HUES64 (cell line): ENCODE results near the gene EVC2.

ENCODE experiments used
- H3K27ac ChIP-seq: 2 replicates; pipeline ENCODE4 v1.7.0; 2013; ENCODE audit warnings: low read depth, low read length, inconsistent platforms
- H3K27me3 ChIP-seq: 2 replicates; pipeline ENCODE4 v1.6.1; 2013; ENCODE audit warnings: mild to moderate bottlenecking, low read length; ENCODE audit not compliant: insufficient read depth
- H3K36me3 ChIP-seq: 2 replicates; pipeline ENCODE4 v1.6.1; 2013; ENCODE audit warnings: mild to moderate bottlenecking, low read length; ENCODE audit not compliant: insufficient read depth
- H3K4me1 ChIP-seq: 2 replicates; pipeline ENCODE4 v1.6.1; 2013; ENCODE audit warnings: mild to moderate bottlenecking, low read length, moderate library complexity; ENCODE audit not compliant: insufficient read depth
- H3K4me3 ChIP-seq: 2 replicates; pipeline ENCODE4 v1.5.1; 2013; ENCODE audit warnings: mild to moderate bottlenecking, low read length, moderate library complexity
- H3K9ac ChIP-seq: 2 replicates; pipeline ENCODE4 v1.6.1; 2013; ENCODE audit warnings: mild to moderate bottlenecking, low read depth, low read length
- H3K9me3 ChIP-seq: 2 replicates; pipeline ENCODE4 v1.6.1; 2013; ENCODE audit warnings: low read depth, low read length; ENCODE audit not compliant: insufficient read depth
- WGBS: fragments of 150-250, 120-280 bp; methylation state at CpG from one replicate; pipeline ENCODE4 v1.1.7; 2013; ENCODE audit warnings: missing lambda C conversion rate; 5-methylcytosine and 5-hydroxymethylcytosine counted together

The EVC2 gene

DNA sequence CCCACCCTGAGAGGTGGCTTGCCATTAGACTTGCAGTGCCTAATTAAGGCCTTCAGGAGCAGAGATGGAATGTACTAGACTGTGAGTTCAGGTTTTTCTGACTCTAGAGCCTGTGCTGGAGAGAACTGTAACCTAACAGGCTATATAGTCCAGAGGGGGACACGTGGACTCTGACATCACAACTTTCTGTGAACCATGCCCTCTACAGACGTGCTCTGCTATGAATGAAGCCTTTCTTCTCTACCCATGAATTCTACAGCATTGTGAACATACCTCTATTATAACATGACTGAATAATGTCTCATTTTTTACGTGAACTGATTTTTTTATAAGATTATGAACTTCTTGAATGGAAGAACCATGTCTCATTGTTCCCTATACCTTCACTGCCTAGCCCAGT, 68.8 kb downstream of the EVC2 start:
- no peak overlapping the region for H3K27ac ChIP-seq
- H3K27me3 ChIP-seq, result no peaks in the 10 kb centered on the region
- H3K4me1 ChIP-seq, result no peaks in the 10 kb centered on the region
- H3K36me3 ChIP-seq, result peaks cover 16% of the 10 kb centered on the region
- no peaks in the 10 kb centered on the region for H3K9me3 ChIP-seq
- H3K9ac ChIP-seq, result no peak overlapping the region
- no peak overlapping the region for H3K4me3 ChIP-seq
- WGBS, result 97% methylated on average over 2 of the region's 3 CpGs

DNA sequence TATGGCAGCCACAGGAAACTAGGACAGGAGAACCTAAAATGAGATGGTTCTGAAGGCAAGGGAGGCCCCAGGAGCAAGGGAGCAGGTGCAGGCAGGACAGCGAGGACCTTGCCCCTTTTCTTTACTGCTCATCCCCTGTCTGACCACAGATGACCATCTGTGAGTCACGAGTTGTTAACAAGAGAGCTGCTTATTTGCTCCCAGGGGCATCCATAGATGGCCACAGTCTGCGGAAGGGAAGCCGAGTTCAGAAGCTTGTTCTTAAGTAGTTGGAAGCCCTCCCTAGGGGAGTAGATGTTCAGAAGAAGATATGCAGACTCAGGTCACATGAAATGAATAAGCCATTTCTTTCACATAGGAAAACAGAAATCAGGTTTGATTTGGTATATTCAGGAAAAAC, 69.4 kb downstream of the EVC2 start:
- H3K9me3 ChIP-seq, result no peaks in the 10 kb centered on the region
- H3K4me3 ChIP-seq, result no peak overlapping the region
- no peaks in the 10 kb centered on the region for H3K4me1 ChIP-seq
- H3K36me3 ChIP-seq, result peaks cover 16% of the 10 kb centered on the region
- no peak overlapping the region for H3K9ac ChIP-seq
- no peak overlapping the region for H3K27ac ChIP-seq
- no peaks in the 10 kb centered on the region for H3K27me3 ChIP-seq
- 93% methylated on average over 4 of the region's 4 CpGs for WGBS

DNA sequence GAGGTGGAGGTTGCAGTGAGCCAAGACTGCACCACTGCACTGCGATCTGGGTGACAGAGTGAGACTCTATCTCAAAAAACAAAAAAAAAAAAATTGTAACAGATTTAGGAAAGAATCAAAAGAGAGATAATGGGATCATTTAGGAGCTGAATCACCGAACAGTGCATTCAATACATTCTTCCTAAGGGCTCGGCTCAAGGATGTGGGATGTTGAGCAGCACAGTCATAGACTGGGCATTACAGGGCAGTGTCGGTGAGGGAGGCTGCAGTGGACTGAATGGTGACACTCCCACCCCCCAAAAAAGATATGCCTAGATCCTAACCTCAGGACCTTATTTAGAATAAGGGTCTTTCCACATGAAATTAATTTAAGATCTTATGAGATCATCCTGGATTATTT, 70.0 kb downstream of the EVC2 start:
- Histone ChIP-seq H3K9ac (no peak overlapping the region), H3K4me1 (no peaks in the 10 kb centered on the region), H3K27me3 (no peaks in the 10 kb centered on the region), H3K27ac (no peak overlapping the region), H3K36me3 (peaks cover 19% of the 10 kb centered on the region), H3K4me3 (no peak overlapping the region), H3K9me3 (no peaks in the 10 kb centered on the region)
- WGBS, result 97% methylated on average over 3 of the region's 4 CpGs

- H3K36me3 ChIP-seq, result peaks cover 19% of the 10 kb centered on the region
- no peak overlapping the region for H3K9ac ChIP-seq
- no peak overlapping the region for H3K27ac ChIP-seq
- H3K9me3 ChIP-seq, result no peaks in the 10 kb centered on the region
- H3K4me3 ChIP-seq, result no peak overlapping the region
- H3K4me1 ChIP-seq, result no peaks in the 10 kb centered on the region
- 71% methylated on average over 12 of the region's 13 CpGs for WGBS
- H3K27me3 ChIP-seq, result no peaks in the 10 kb centered on the region
Observed at GRCh38 chr4:5636766-5637670, 71.3 kb downstream of the EVC2 start.

- Histone ChIP-seq H3K27ac (no peak overlapping the region), H3K9ac (no peak overlapping the region)
- WGBS, result 97% methylated on average over 6 of the region's 7 CpGs
Observed at GRCh38 chr4:5635826-5636195, 72.5 kb downstream of the EVC2 start.

GRCh38 chr4:5632571-5632970, 75.8 kb downstream of the EVC2 start:
- H3K4me1 ChIP-seq, result no peaks in the 10 kb centered on the region
- no peaks in the 10 kb centered on the region for H3K9me3 ChIP-seq
- peaks cover 18% of the 10 kb centered on the region for H3K36me3 ChIP-seq
- H3K9ac ChIP-seq, result no peak overlapping the region
- H3K27me3 ChIP-seq, result no peaks in the 10 kb centered on the region
- H3K27ac ChIP-seq, result peak overlapping the region; percentile 28; the same call in 1 of the 2 replicates
- WGBS, result 100% methylated on average over 1 of the region's 2 CpGs
- no peak overlapping the region for H3K4me3 ChIP-seq

More at GRCh38 chr4:5635826-5636195, 72.5 kb downstream of the EVC2 start:
- Histone ChIP-seq H3K27me3 (no peaks in the 10 kb centered on the region), H3K9me3 (no peaks in the 10 kb centered on the region), H3K4me3 (no peak overlapping the region), H3K36me3 (peaks cover 19% of the 10 kb centered on the region), H3K4me1 (no peaks in the 10 kb centered on the region)

GRCh38 chr4:5632066-5632440, 76.3 kb downstream of the EVC2 start:
- no peaks in the 10 kb centered on the region for H3K9me3 ChIP-seq
- H3K4me1 ChIP-seq, result no peaks in the 10 kb centered on the region
- H3K27me3 ChIP-seq, result no peaks in the 10 kb centered on the region
- H3K4me3 ChIP-seq, result no peak overlapping the region
- no peak overlapping the region for H3K27ac ChIP-seq
- WGBS, result 99% methylated on average over 3 of the region's 3 CpGs
- no peak overlapping the region for H3K9ac ChIP-seq
- H3K36me3 ChIP-seq, result peaks cover 23% of the 10 kb centered on the region

DNA sequence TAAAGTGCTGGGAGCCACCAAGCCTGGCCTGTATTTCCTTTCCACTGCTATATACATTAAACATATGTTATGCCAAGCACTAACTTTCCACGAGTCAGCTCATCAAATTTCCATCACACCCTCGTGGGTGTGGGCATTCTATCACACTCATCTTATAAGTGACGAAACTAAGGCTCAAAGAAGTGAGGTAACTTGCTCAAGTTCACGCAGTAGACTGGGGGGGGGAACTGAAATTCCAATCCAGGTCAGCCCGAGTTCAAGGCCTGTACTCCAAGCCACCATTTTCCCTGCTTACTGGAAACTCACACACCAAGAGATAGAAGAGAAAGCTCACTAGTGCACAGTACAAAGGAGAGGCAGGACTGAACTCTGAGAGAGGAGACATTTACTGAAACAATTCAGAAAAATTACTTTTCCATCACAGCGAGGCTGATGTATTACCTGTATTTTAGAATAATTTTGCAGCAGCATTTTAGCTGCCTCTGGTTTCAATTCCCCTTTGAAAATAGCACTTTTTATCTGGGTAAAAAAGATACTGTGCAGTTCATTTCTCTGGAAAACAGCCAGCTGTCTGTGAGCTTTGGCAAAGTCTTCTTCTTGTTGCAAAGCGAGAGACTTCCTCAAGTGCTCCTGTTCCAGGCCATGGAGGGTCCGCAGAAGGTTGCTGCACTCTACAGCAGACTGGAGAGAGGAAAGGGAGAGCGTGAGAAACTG, 76.8 kb downstream of the EVC2 start:
- WGBS, result 96% methylated on average over 9 of the region's 9 CpGs
- Histone ChIP-seq H3K9me3 (no peaks in the 10 kb centered on the region), H3K36me3 (peaks cover 27% of the 10 kb centered on the region), H3K4me1 (no peaks in the 10 kb centered on the region), H3K27ac (no peak overlapping the region), H3K27me3 (no peaks in the 10 kb centered on the region), H3K4me3 (no peak overlapping the region), H3K9ac (no peak overlapping the region)

GRCh38 chr4:5630762-5631161, 77.6 kb downstream of the EVC2 start:
- WGBS, result 94% methylated on average over 3 of the region's 3 CpGs
- no peaks in the 10 kb centered on the region for H3K27me3 ChIP-seq
- H3K27ac ChIP-seq, result no peak overlapping the region
- H3K36me3 ChIP-seq, result peaks cover 30% of the 10 kb centered on the region
- H3K9ac ChIP-seq, result no peak overlapping the region
- no peak overlapping the region for H3K4me3 ChIP-seq
- no peaks in the 10 kb centered on the region for H3K9me3 ChIP-seq
- H3K4me1 ChIP-seq, result no peaks in the 10 kb centered on the region

DNA sequence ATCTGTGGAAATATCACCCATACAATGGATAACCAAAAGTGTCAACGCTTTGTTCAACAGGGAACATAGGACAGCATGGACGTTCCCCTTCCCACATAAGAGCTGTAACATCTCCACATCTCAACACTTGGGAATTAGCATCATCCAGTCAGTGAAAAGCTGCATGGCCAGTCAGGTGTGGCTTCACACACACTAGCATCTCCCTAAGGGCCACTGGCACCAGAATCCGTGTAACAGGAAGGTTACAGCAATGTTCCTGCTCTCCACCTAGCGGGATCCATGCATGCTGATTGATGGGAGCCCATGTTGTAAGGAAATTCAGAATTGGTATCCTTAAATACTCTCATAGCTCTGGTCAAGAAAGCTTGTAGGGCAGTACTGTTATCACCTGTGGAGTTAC, 78.8 kb downstream of the EVC2 start:
- Histone ChIP-seq H3K9ac (no peak overlapping the region), H3K36me3 (peaks cover 42% of the 10 kb centered on the region), H3K4me1 (no peaks in the 10 kb centered on the region), H3K4me3 (no peak overlapping the region), H3K9me3 (no peaks in the 10 kb centered on the region), H3K27ac (no peak overlapping the region), H3K27me3 (no peaks in the 10 kb centered on the region)
- 92% methylated on average over 4 of the region's 4 CpGs for WGBS

DNA sequence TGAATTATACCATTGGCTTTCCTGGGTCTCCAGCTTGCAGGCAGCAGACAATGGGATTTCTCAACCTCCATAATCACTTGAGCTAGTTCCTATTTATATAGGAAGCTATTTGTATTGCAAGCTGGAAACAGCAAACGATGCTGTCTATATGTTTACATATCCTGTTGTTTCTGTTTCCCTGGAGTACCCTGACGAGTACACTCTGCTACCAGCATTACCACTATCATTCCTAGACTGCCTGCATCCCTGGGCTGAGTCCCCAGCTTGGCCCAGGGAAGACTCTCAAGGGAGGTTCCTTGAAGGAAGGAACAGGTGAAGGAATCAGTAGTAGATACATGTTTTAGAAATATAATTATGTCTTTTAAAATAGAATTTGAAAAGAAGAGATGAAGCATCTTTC, 81.4 kb downstream of the EVC2 start:
- Histone ChIP-seq H3K4me1 (no peaks in the 10 kb centered on the region), H3K9ac (no peak overlapping the region), H3K4me3 (no peak overlapping the region), H3K27me3 (no peaks in the 10 kb centered on the region), H3K27ac (no peak overlapping the region), H3K9me3 (no peaks in the 10 kb centered on the region), H3K36me3 (peaks cover 58% of the 10 kb centered on the region)
- 95% methylated on average over 2 of the region's 2 CpGs for WGBS
